Kasumi-1 (cell line): ENCODE measurements around the gene ADRA2B.

Experiments
- DNase-seq, 2 experiments: peaks; one replicate each; lab custom pipeline; 2025; lab: John Stamatoyannopoulos, UW

The ADRA2B gene

DNA sequence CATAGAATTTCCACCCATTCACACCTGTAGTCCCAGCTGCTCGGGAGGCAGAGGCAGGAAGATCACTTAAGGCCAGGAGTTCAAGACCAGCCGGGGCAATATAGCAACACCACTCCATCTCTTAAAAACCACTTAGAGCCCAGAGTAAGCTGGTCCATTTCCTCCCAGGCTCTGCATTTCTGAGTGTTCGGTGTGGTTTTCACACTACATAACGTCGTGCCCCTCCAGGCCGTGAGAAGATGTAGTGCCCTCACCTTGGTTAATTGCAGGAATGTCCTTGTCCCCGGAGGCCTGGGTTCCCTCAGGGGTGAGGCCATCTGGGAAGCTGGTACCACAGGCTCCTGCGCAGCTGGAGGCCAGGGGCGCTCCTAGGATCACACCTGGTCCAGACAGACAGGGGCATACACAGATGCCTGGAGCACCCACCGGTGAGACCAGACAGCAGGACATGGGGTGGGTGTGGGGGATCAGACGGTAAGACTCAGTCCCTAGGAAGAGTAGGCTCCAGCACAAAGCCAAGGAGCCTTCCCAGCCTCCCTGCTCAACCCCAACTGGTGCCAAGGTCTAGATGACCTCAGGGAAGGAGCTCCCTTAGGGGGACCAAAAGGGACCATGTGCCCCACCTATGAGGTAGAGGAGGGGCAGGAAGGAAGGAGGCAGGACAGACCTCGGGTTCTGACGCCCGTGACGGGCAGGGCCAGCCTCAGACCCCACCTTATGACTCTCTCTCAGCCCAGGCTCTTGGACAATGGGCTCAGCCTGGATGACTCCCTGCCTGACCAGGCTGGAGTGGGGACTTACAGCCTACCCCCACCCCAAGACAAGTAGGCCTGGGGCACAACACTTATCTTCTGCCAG is 21.2 kb upstream of the ADRA2B start:
- no peak for DNase-seq

DNA sequence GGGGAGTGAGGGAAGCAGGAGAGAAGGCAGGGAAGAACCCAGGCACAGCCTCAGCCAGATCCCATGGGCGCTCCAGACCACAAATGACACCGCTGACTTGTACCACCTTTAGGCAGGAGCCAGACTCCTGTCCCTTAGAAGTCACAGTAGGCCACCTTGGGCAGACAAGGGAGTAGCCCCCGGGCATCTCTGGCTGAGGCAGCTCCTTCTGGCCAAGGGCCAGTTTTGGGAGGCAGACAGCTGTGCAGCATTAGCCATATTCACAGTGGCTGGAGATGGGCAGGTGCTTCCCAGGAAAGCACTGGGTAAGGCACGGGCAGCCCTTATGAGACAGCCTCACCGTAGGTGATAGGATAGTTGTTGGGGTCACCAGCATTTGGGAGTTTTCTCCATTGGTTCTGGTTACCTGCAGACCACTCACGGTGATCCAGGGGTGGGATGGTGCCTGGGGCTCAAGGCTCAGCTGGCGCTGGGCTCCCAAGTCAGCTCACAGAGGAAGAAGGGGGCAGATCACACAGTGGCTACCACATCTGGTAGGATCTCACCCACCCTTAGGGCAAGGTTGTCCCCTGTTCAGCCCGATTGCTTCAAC is 19.9 kb upstream of the ADRA2B start:
- DNase-seq: no peak

DNA sequence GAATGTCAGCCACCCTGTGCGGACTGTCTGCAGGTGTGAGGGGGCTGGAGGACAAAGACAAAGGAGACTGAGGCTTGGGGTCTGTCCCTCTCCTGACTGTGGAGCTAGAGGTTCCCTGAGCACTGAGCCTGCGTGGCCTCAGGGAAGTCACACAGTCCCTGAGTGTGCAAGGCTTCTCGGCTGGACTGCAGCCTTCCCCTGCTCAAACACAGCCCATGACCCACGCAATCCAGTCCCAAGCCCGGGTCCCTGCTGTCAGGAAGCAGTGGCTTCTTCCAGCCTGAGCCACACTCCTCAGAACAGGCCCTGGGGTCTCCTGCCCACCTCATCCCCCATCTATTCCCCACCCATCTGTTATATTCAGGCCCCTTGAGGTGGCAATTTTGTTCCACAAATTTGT is 19.2 kb upstream of the ADRA2B start:
- no peak for DNase-seq

DNA sequence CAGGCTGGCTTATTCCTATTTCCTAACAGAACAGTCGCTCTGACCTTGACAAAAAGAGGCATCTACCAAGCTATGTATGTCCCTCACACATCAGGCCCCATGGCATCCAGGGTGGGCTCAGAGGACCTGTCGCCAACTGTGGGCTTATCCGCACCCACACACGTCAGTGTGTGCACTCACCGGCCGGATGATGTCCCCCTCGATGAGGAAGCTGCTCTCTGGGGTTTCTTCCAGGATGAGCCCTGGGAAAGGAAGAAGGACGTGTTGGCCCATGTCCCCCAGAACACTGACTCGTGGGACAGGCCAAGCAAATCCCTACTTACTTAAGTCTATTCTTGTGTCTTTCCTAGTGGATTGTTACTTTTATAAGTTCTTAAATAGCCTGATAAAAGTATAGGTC is 18.8 kb upstream of the ADRA2B start:
- DNase-seq: no peak

DNA sequence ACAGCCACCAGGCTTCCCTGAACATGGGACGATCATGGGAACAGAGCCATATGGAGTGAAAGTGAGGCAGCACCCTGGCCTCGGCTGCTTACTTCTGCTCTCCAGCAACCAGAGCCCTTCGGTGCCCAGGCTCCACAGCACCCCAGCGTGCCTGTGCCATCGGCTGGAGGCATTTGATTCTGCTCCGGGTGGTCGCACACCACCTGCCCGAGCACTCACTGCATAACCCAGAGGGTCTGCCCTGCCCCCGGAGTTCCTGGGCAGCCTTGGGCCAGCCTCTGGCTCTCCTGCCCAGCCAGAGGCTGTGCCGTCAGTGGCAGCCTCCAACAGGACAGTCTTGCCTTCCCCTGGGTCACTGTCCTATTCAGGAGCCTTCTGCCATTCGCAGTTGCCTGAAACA is 18.1 kb upstream of the ADRA2B start:
- no peak for DNase-seq

DNA sequence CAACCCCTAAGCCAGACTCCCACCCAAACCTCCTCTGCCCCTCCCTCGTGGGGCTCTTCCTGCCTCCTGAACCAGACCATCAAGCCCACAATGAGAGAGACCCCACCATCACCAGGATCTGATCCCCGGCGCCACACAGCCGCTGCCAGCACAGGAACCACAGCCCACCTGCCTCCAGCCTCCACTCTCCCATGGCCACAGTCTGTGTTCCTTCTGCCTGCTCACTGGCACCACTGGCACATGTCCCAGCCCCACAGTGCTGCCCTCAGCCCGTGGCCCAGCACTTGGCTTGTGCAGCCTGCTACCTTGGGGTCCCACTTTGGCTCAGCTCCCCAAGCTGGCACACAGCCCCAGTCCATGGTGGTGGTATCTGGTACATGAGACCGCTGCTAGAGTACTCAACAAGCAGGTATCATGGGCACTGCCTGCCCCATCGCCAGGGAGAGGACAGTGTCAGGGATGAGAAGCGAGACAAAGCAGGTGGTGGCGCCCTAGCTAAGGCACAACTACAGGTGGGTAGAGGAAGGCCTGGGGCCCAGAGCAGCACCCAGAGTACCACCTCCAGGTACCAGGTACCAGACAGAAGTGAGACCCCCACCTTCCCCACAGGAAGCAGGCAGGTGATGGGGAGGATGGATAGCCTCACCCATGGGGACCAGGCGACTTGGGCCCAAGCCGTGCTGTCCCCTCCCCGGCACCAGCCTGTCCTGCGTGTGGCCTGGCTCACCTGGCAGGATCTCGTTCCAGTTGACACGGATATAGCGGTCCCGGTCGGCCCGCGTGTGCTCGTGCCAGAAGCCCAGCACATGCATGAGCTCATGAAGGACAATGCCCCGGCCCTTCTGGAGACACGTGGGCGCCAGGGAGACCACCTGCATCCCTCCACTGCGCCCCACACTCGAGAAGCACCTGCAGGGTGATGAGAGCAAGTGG is 15.7 kb upstream of the ADRA2B start:
- DNase-seq: no peak

DNA sequence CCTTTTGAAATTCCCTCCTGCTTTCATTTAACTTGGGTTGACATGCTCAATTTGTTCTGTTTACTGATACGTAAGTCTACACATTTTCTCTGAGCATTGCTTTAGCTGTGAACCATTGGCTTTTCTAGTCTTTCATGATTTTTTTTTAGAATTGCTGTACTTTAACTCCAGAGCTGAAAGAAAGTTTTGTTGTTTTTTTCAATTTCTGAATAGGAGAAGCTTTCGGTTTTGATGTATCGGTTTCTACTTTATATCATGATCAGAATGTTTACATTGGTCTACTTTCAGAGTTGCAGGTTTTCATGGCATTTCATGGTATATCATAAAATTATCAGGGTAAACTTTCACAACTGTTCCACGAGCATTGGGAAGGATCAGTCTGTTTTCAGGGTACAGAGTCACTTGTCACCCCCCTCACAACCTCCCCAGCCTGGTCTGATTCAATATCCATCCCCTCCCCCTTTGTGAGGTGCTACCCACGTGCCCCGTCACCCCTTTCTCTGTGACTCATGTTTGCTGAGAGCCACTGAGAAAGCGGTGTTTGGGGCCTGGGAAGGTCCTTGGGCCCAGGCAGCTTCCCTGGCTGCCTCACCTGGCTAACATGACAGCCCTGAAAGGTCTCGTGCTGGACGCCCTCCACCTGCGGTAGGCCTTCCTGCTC is 14.9 kb upstream of the ADRA2B start:
- DNase-seq: no peak

DNA sequence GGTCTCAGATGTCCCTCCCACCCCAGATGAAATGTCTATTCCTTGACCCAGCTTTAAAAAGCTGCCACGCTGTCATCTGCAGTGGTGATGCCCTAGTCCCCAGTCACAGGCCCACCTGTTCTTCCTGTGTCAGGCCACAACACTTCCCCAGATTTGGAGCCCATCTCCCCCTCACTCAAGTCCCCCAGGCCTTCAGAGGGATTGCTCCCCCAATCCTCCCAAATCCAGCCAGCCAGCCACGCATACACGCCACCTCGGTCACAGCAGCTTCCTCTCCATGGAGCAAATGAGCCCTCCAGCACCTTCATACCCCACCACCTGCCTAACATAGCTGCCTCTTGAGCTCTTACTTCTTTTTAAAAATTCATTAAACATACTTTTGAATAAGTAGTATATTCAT is 14.1 kb upstream of the ADRA2B start:
- no peak for DNase-seq

DNA sequence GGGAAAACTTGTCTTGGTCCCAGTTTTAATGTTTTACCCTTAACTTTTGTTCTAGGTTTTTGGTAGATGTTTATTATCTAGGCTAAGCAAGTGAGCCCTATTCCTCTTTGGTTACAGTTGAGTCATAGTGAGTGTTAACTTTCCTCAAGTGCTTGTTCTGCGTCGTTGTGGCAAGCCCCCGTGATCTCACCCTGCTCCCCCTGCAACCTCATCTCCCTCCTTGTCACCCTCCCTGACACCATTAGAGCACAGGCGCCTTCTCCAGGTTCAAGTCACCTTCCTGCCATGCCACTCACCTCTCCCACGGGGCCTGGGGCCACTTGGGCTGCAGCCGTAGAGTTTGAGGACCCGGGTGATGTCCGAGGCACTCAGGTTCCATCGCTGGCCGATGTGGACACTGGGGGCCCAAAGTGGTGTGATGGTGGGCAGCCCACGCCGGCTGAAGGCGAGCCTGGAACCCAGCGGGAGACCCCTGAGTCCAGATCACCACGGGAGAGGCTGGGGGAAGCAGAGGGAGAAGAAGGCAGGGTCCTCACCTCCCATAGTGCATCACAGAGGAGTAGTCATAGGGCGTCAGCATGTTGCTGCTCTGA is 13.3 kb upstream of the ADRA2B start:
- DNase-seq: no peak

DNA sequence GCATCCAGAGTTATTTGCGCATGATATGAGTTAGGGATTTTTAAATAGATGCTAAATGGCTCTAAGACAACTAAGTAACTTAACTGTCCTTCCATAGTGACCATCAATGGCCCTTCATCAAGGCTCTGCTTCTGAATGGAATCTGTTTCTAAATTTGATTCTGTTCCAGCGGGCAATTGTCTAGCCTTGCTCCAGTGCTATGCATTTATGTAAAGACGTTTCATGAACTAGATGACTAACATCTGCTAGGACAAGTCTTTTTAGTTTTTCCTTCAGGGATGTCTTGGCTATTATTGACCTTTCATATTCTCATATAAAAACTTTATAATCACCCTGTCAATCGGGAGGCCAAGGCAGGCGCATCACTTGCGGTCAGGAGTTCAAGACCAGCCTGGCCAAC is 12.1 kb upstream of the ADRA2B start:
- no peak for DNase-seq

DNA sequence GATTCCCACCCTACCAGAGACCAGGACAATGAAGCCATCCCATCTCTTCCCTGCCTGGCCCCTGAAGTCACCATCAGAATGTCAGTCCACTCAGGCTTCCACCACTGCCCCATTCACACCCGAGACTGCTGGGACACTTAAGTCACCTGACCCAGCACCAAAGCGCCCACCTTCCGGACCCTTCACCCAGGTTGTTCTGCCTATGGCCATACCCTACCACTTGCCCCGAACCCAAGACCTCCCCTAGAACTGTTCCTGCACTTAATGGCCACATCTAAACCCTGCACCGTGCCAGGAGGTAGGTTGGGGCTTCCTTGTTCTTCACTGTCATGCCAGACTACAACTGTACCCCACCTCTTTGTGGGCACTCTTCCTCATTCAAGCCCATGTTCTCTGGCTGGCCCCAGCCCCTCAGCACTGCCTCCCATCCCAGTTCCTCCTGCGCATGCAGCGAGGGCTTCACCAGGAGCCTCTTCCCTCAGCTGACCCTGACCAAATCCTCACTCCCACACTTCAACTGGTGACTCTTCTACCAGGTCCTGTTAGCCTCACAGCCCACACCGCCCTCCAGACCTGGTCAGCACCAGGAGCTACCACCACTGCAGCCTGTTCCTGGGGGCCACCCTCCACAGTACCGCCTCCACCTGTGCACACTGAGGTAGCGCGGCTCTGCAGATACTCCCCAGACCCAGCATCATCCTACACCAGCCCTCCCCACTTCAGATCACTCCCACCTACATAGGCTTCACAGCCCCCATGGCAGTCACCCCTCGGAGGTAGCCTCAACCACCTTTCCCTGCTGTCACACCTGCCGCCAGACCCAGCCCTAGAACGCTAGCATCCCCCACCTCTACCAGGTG is 8.3 kb upstream of the ADRA2B start:
- DNase-seq: no peak

DNA sequence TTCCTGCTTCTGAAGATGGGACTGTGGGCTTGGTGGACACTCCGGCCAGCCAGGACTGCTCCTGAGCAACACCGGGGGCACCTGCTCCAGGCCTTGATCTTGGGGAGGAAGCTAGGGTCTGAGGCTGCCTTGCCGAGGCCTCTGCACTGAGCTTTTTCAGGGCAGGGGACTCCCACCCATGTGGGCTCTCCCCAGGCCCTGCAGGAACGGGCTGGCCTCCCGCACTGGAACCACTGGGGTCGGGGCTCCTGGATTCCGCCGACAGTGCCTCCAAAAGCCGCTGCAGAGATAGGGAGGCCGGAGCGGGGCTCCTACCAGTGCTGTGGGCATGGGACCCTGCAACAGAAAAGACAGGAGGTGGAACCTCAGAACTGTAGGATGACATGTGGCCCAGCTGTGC is 7.6 kb upstream of the ADRA2B start:
- DNase-seq: no peak

DNA sequence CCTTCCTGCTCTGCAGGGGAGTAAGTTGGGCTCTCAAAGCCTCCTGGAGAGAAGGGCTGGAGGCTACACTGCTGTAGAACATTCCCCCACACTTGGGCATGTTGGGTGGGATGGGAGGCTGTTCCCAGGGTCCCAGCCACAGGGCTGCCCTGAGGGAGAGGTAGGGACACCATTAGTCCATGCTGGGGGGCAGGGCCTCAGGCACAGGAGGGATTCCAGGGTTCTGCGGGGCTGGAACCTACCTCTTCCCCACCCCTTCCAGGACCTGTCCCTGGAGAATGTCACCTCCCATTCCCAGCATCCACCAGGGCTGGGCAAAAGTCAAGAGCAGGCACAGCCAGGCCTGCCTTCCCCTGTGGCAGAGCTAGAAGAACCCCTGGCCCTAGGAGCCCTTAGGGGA is 6.9 kb upstream of the ADRA2B start:
- DNase-seq: no peak

DNA sequence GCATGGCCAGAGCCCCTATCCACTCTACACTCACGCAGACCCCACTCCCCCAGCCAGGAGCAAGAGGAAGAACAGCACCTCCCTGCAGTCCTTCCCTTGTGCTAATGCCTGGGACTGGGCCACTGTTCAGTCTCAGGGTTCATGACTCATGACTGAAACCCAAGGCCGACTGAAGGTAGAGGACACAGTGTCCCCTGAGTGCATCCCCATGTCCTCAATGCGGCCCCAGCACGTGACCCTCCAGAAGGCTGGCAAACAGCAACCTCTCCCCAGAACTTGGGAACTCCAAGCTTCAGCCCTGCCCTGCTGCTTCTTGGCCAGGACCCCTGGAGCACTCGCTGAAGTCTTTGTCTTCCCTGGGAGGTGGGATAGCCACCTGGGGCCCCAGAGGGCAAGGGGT is 6.0 kb upstream of the ADRA2B start:
- no peak for DNase-seq

DNA sequence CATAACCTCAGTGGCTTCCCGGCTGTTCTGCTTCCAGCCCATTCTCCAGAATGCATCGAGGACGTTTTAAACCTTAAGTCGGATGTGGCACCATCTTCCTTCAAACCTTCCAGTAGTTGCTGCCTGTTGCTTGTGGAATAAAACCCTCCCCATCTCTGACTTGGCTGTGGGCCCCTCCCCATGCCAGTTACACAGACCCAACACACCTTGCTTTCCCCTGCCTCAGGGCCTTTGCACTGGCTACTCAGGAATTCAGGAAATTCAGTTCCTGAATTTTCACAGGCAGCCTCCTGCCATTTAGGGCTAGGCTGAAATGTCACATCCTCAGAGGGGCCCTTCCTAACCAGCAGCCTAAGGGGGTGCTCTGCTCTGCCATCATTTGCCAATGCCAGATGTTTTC is 5.0 kb upstream of the ADRA2B start:
- DNase-seq: no peak

DNA sequence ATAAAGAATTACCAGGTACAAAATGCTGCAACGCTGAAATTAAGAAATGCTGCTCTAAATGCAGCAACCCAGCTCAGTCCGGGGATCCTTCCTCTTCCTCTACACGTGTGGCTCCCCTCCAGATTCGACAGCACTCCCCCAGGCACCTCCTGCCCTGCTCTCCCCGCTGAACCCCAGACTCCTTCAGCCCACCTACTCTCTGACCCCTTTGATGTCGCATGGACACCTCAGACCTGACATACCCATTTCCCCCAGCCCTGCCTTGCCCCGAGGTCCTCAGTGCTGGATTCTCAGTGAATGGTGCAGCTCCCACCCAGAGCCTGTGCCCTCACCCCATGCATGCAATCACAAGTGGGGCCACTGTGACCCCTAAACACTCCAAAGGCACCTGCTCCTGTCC is 4.6 kb upstream of the ADRA2B start:
- DNase-seq: no peak

DNA sequence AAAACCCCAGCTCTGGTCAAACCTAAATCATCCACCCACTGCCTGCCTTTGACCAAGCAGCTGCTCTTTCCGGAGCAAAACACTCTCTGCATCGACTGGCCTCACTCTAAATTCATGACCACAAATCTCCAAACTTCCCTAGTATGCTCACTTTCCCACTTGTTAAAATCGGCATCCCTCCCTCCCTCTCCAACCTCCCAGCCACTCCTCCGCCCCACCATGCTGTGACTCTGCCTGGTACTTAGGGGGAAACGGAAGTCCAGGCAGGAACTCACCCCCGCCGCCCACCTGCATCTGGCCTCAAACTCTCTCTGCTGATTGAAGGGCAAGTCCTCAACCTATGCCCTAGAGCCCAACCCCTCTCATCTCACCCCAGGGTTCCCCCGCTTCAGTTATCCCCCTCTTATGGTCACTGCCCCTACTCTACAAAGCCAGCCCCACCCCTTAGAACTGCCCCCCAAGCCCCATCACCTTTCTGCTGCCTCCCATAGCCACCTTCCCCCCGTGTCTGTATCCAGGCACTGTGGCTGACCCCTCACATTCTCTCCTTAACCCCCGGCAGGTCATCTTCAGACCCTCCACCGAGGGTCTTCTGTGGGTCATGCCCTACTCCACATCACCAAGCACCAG is 3.8 kb upstream of the ADRA2B start:
- DNase-seq: peak; percentile 31 to 33

DNA sequence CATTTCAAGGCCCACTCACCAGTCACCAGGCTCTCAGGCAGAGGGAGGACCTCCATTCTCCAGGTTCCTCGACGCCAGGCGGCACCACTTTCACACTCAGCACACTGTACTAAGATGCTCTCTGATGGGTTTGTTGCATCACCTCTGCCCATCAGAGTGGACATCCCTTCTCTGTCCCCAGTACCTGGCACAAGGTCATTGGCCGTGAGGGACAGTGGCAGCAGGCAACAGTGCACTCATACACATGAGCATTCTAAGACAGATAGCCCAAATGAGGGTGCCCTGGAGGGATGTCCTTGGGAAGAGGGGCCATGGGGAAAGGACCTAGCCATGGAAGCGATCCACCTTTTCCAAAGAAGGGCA is 3.0 kb upstream of the ADRA2B start:
- DNase-seq: no peak

DNA sequence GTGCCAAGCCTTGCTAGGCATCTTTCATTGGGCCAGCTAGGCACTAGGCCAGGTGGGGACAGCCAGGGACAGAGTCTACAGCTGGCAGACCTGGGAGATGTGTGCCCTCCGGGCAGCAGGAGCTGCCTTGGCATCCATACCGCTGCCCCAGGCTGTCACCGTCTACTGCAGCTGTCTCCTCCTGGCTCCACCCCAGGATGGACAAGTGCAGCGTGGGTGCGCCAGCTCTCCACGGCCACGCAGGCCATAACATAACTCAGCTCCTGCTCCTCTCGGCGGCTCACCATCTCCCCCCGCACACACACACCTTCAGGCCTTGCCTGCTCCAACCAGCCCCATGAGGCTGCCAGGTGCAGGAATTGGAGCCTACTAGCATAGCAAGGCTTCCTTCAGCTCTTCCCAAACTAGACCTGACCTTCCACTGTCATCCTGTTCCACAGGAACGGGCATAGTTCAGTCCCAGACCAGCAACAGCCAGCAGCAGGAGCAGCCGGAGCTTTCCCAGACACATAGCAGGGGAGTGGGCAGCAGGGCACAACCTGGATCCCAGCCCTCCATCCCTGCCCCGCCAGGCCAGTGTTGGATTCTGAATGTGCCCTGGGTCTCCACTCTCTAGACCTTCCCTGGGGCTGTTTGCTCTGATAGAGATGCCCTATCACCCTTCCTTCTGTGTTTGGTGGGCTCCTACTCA is 2.5 kb upstream of the ADRA2B start:
- no peak for DNase-seq
